Right ventricle myocardium inferior (tissue), 1 donor: ENCODE data around the gene IFI30. TPM values are rescaled to one million over a fixed set of nuclear protein-coding genes. Genes with fewer than 3 reads are reported as not detected.
A peak's percentile ranks its signal among the peaks of the same experiment; 100 is the strongest.

Source experiments
- ATAC-seq: fragments of 200-7000 bp; cut with Tn5 transposase; one replicate; pipeline ENCODE4 v1.9.1; 2020; ENCODE audit warnings: mild to moderate bottlenecking, moderate library complexity
- DNase-seq: peaks from one replicate; pipeline ENCODE4 v3.0.0; 2021; ENCODE audit errors: missing footprints
- intact Hi-C: fragments of 100-400 bp; cut with DNase I; formaldehyde crosslinking; loops from one replicate; pipeline ENCODE4 v1.11.0; 2022
- total RNA-seq: library from RNA; stranded (reverse); fragmentation: NEBNext Ultra II Directional; extraction: Animal tissue kit (Norgen Biotek cat#: 25700); gene quantifications from one replicate; pipeline ENCODE4 v1.2.1, GENCODE V29; 2021
- donor health status: DM: no; HTN: yes; CAD: no; lungs with severe emphysema.

Gene IFI30
- total RNA-seq, 1 donor from 2014 or later: 32.5 TPM

- intact Hi-C loops: no loop called here
- ATAC-seq: no peak
- no peak for DNase-seq
Observed at GRCh38 chr19:18216789-18217188, 43.2 kb downstream of the IFI30 start.

- intact Hi-C loops: no loop called here
- DNase-seq: no peak
- ATAC-seq: no peak
Observed at GRCh38 chr19:18218159-18218558, 44.5 kb downstream of the IFI30 start.

GRCh38 chr19:18218600-18218999 lies 45.0 kb downstream of the IFI30 start:
- intact Hi-C loops: no loop called here
- ATAC-seq (no peak), DNase-seq (no peak)

GRCh38 chr19:18219911-18220631 lies 46.5 kb downstream of the IFI30 start:
- DNase-seq (no peak), ATAC-seq (no peak)
- intact Hi-C loops: no loop called here

- intact Hi-C loops: no loop called here
- ATAC-seq (no peak), DNase-seq (no peak)
Observed at GRCh38 chr19:18220632-18221275, 47.1 kb downstream of the IFI30 start.

GRCh38 chr19:18221815-18222725 lies 48.5 kb downstream of the IFI30 start:
- intact Hi-C loops: no loop called here
- no peak for ATAC-seq

GRCh38 chr19:18223860-18224524 lies 50.4 kb downstream of the IFI30 start:
- DNase-seq (peak; percentile 82), ATAC-seq (no peak)
- intact Hi-C loops: loop anchor here (2.0 kb wide), 1 partner anchor 19 kb away; the partner anchor contains the start of gene RAB3A

More at GRCh38 chr19:18221815-18222725, 48.5 kb downstream of the IFI30 start:
- no peak for DNase-seq

- ATAC-seq: peak; percentile 98
- intact Hi-C loops: loop anchor here (2.0 kb wide), 1 partner anchor 20 kb away; the partner anchor contains the start of gene RAB3A
- DNase-seq: peak; percentile 98
Observed at GRCh38 chr19:18224525-18225354, 51.1 kb downstream of the IFI30 start.

GRCh38 chr19:18225355-18225701 lies 51.7 kb downstream of the IFI30 start:
- no peak for ATAC-seq
- intact Hi-C loops: loop anchor here (2.0 kb wide), 1 partner anchor 21 kb away; the partner anchor contains the start of gene RAB3A
- no peak for DNase-seq

GRCh38 chr19:18225702-18226468 lies 52.3 kb downstream of the IFI30 start, which contains the start of gene PDE4C:
Gene PDE4C, minus strand, starts transcription at chr19:18226438. Its CDS starts 23 bp downstream, at chr19:18226415.
- DNase-seq (no peak), ATAC-seq (no peak)
- intact Hi-C loops: loop anchor here (2.0 kb wide), 1 partner anchor 21 kb away; the partner anchor contains the start of gene RAB3A

GRCh38 chr19:18226956-18227780 lies 53.6 kb downstream of the IFI30 start:
- intact Hi-C loops: no loop called here
- ATAC-seq (no peak), DNase-seq (no peak)

Other genes starting within 250 kb of the IFI30 start
- gene CCDC124, start 240.8 kb upstream of the IFI30 start, total RNA-seq: 85.9 TPM
- not detected for gene KCNN1, start 206.7 kb upstream of the IFI30 start, total RNA-seq
- gene ARRDC2, start 165.6 kb upstream of the IFI30 start, total RNA-seq: 17.4 TPM
- 1.1 TPM for gene IL12RB1, start 86.9 kb upstream of the IFI30 start, total RNA-seq
- gene MAST3, start 76.0 kb upstream of the IFI30 start, total RNA-seq: 5.5 TPM
- gene PIK3R2, start 20.6 kb upstream of the IFI30 start, total RNA-seq: 21.7 TPM
- 12.0 TPM for gene MPV17L2, start 19.4 kb downstream of the IFI30 start, total RNA-seq
- gene RAB3A, start 30.2 kb downstream of the IFI30 start, total RNA-seq: 25.4 TPM
- gene PDE4C, start 52.6 kb downstream of the IFI30 start, total RNA-seq: 1.1 TPM
- gene IQCN, start 100.6 kb downstream of the IFI30 start, total RNA-seq: 0.43 TPM
- 113 TPM for gene JUND, start 107.8 kb downstream of the IFI30 start, total RNA-seq
- gene LSM4, start 149.3 kb downstream of the IFI30 start, total RNA-seq: 106 TPM
- gene PGPEP1, start 166.8 kb downstream of the IFI30 start, total RNA-seq: 29.3 TPM
- gene GDF15, start 212.3 kb downstream of the IFI30 start, total RNA-seq: 0.46 TPM
- 5.0 TPM for gene LRRC25, start 223.8 kb downstream of the IFI30 start, total RNA-seq
- gene SSBP4, start 245.6 kb downstream of the IFI30 start, total RNA-seq: 36.2 TPM